Loucy (cell line): ENCODE measurements around the gene KPRP.

Experiments used
- CTCF ChIP-seq: fragments of 200-600 bp; sonication (generic); conservative IDR thresholded peaks from 2 replicates; pipeline ENCODE4 v1.5.1; 2014; ENCODE audit warnings: mild to moderate bottlenecking, antibody characterized with exemption, low read length
- EZH2phosphoT487 ChIP-seq: fragments of 200-600 bp; IDR thresholded peaks from 2 replicates; pipeline ENCODE4 v1.6.1; 2018; ENCODE audit warnings: antibody characterized with exemption, mild to moderate bottlenecking, moderate library complexity, borderline replicate concordance

- no peak for TF ChIP-seq CTCF
- no peak for TF ChIP-seq EZH2phosphoT487
Measured at GRCh38 chr1:152774875-152775274, 17.1 kb downstream of the KPRP start, which contains the start of gene LCE1F.
